Liver (tissue), 9 donors: ENCODE data around the gene PCDH12. TPM values are rescaled to one million over a fixed set of nuclear protein-coding genes. Genes with fewer than 3 reads are reported as not detected.

Source experiments
- DNase-seq: peaks from one replicate; pipeline ENCODE4 v3.0.0-alpha.2; 2017; ENCODE audit warnings: low spot score
- H3K27ac ChIP-seq, 2 donors: one replicate each; pipeline ENCODE4 v1.7.0; 2013; ENCODE audit warnings: inconsistent platforms in 2 of 2, low read length in 2 of 2, control low read depth in 1 of 2, low read depth in 1 of 2, mild to moderate bottlenecking in 1 of 2
- H3K27me3 ChIP-seq, 4 donors: one replicate each; pipeline versions ENCODE4 v1.6.1 to v1.7.0; 2013; ENCODE audit warnings: low read length in 3 of 4, inconsistent platforms in 1 of 4, mild to moderate bottlenecking in 1 of 4, moderate library complexity in 1 of 4; ENCODE audit not compliant: control insufficient read depth in 4 of 4, insufficient read depth in 4 of 4
- H3K36me3 ChIP-seq, 4 donors: one replicate each; pipeline versions ENCODE4 v1.6.1 to v1.7.0; 2013; ENCODE audit warnings: low read length in 3 of 4, mild to moderate bottlenecking in 3 of 4, low read depth in 1 of 4, moderate library complexity in 1 of 4; ENCODE audit not compliant: control insufficient read depth in 4 of 4, insufficient read depth in 3 of 4
- H3K4me1 ChIP-seq, 4 donors: one replicate each; pipeline versions ENCODE4 v1.6.1 to v1.7.0; 2013; ENCODE audit warnings: low read length in 3 of 4, mild to moderate bottlenecking in 3 of 4, moderate library complexity in 1 of 4; ENCODE audit not compliant: control insufficient read depth in 4 of 4, insufficient read depth in 4 of 4
- H3K4me3 ChIP-seq, 3 donors: one replicate each; pipeline versions ENCODE4 v1.6.1 to v1.7.0; 2013; ENCODE audit warnings: low read length in 3 of 3, control low read depth in 1 of 3, low read depth in 1 of 3, mild to moderate bottlenecking in 1 of 3
- H3K9ac ChIP-seq, 2 donors: one replicate each; pipeline ENCODE4 v1.7.0; 2013; ENCODE audit warnings: low read length in 2 of 2, mild to moderate bottlenecking in 2 of 2, moderate library complexity in 2 of 2, control low read depth in 1 of 2, low read depth in 1 of 2
- H3K9me3 ChIP-seq, 4 donors: one replicate each; pipeline versions ENCODE4 v1.6.1 to v1.7.0; 2013; ENCODE audit warnings: low read length in 3 of 4; ENCODE audit not compliant: control insufficient read depth in 4 of 4
- ATF3 ChIP-seq: IDR thresholded peaks from 2 replicates; pipeline ENCODE4 v1.6.1; 2016; ENCODE audit warnings: antibody characterized with exemption
- CTCF ChIP-seq: fragments of 150-350 bp; IDR thresholded peaks from 2 replicates; pipeline ENCODE4 v1.5.1; 2017; ENCODE audit warnings: improper control_type of control experiment, low read depth, low read length; ENCODE audit not compliant: missing input control
- EGR1 ChIP-seq, 2 donors: IDR thresholded peaks; 2 replicates each; pipeline ENCODE4 v1.6.1; 2016 to 2018; ENCODE audit warnings: antibody characterized with exemption in 2 of 2, low read depth in 2 of 2
- FOXA1 ChIP-seq: IDR thresholded peaks from 2 replicates; pipeline ENCODE4 v1.6.1; 2016; ENCODE audit warnings: antibody characterized with exemption
- FOXA2 ChIP-seq: IDR thresholded peaks from 2 replicates; pipeline ENCODE4 v1.6.1; 2016; ENCODE audit warnings: antibody characterized with exemption
- GABPA ChIP-seq, 2 donors: IDR thresholded peaks in 1 of 2; conservative IDR thresholded peaks in 1 of 2; 2 replicates each; pipeline ENCODE4 v1.6.1; 2016; ENCODE audit warnings: antibody characterized with exemption in 2 of 2, mild to moderate bottlenecking in 1 of 2, moderate library complexity in 1 of 2
- HNF4A ChIP-seq, 2 donors: conservative IDR thresholded peaks; 2 replicates each; pipeline ENCODE4 v1.6.1; 2016; ENCODE audit warnings: antibody characterized with exemption in 2 of 2, mild to moderate bottlenecking in 2 of 2
- HNF4G ChIP-seq: IDR thresholded peaks from 2 replicates; pipeline ENCODE4 v1.6.1; 2016; ENCODE audit warnings: antibody characterized with exemption
- MAX ChIP-seq: IDR thresholded peaks from 2 replicates; pipeline ENCODE4 v1.6.1; 2016; ENCODE audit warnings: antibody characterized with exemption
- NR2F2 ChIP-seq: IDR thresholded peaks from 2 replicates; pipeline ENCODE4 v1.6.1; 2016; ENCODE audit warnings: antibody characterized with exemption
- RAD21 ChIP-seq, 2 donors: IDR thresholded peaks; 2 replicates each; pipeline ENCODE4 v1.6.1; 2016; ENCODE audit warnings: antibody characterized with exemption in 2 of 2, mild to moderate bottlenecking in 2 of 2
- RXRA ChIP-seq, 2 donors: IDR thresholded peaks; 2 replicates each; pipeline ENCODE4 v1.6.1; 2017 to 2018; ENCODE audit warnings: antibody characterized with exemption in 2 of 2, mild to moderate bottlenecking in 1 of 2
- TAF1 ChIP-seq: conservative IDR thresholded peaks from 2 replicates; pipeline ENCODE4 v1.6.1; 2016; ENCODE audit warnings: antibody characterized with exemption, mild to moderate bottlenecking
- YY1 ChIP-seq: IDR thresholded peaks from 2 replicates; pipeline ENCODE4 v1.6.1; 2016; ENCODE audit warnings: antibody characterized with exemption, mild to moderate bottlenecking
- ZBTB33 ChIP-seq: IDR thresholded peaks from 2 replicates; pipeline ENCODE4 v1.6.1; 2016; ENCODE audit warnings: antibody characterized with exemption
- WGBS: extraction: QIAGEN DNeasy Blood & Tissue Kit; methylation state at CpG from one replicate; pipeline ENCODE4 v1.1.7; 2013; 5-methylcytosine and 5-hydroxymethylcytosine counted together
- polyA plus RNA-seq, 2 donors: library from polyadenylated mRNA; stranded (reverse) in 1 of 2; unstranded in 1 of 2; fragments of 200-250 nt in 1 of 2; fragments of >200 nt in 1 of 2; fragmentation: Nextera tagmentation in 1 of 2; extraction: Ambion mirVana in 1 of 2; gene quantifications; one replicate each; pipeline versions ENCODE4 v1.2.1 to v1.2.3, GENCODE V29; 2013 to 2015
- total RNA-seq, 2 donors: library from RNA; depleted of rRNA; stranded (reverse); fragments of >200 nt; gene quantifications; one replicate each; pipeline ENCODE4 v1.2.3, GENCODE V29; 2014
- donor health status: healthy.
- donor health status: healthy.
- donor health status: healthy.
- donor health status: healthy.
- donor health status: healthy.

The PCDH12 gene
- total and polyA plus RNA-seq, 4 donors = 0.74 to 4.9 (median 3.8) TPM

- Histone ChIP-seq H3K9me3 (no peaks in the 10 kb centered on the region), H3K9ac (no peak overlapping the region), H3K27ac (no peak overlapping the region), H3K27me3 (no peaks in the 10 kb centered on the region), H3K36me3 (peaks cover 6 to 44% (median 36%) of the 10 kb centered on the region in 4 donors), H3K4me1 (peaks cover 0 to under 1% (median 0%) of the 10 kb centered on the region in 4 donors), H3K4me3 (no peak overlapping the region)
- TF ChIP-seq NR2F2 (no peak), MAX (no peak), HNF4A (conservative IDR thresholded peaks at IDR 0.05) (no peak)
- WGBS = 57% methylated on average over 2 of the region's 2 CpGs
- DNase-seq = no peak
Measured at GRCh38 chr5:142003266-142003800, 45.3 kb upstream of the PCDH12 start.

GRCh38 chr5:142000704-142001484 lies 42.9 kb upstream of the PCDH12 start:
- no peak overlapping the region for H3K4me3 ChIP-seq
- no peak overlapping the region for H3K9ac ChIP-seq
- 84% methylated on average over 6 of the region's 6 CpGs for WGBS
- TF ChIP-seq RAD21 (IDR thresholded peaks at IDR 0.05) (peak; percentile 6 to 51), CTCF (peak; percentile 13), MAX (no peak), ATF3 (no peak)
- H3K9me3 ChIP-seq = no peaks in the 10 kb centered on the region
- peaks cover 6 to 34% (median 32%) of the 10 kb centered on the region in 4 donors for H3K36me3 ChIP-seq
- H3K27me3 ChIP-seq = no peaks in the 10 kb centered on the region
- no peak for DNase-seq
- peaks cover 0 to 14% (median 10%) of the 10 kb centered on the region in 4 donors for H3K4me1 ChIP-seq
- H3K27ac ChIP-seq = no peak overlapping the region

GRCh38 chr5:142000173-142000572 lies 42.2 kb upstream of the PCDH12 start:
- Histone ChIP-seq H3K27ac (no peak overlapping the region), H3K36me3 (peaks cover 6 to 34% (median 26%) of the 10 kb centered on the region in 4 donors), H3K9me3 (no peaks in the 10 kb centered on the region), H3K4me1 (peaks cover 0 to 14% (median 10%) of the 10 kb centered on the region in 4 donors), H3K9ac (no peak overlapping the region), H3K4me3 (no peak overlapping the region), H3K27me3 (no peaks in the 10 kb centered on the region)
- 64% methylated on average over 1 of the region's 1 CpG for WGBS
- no peak for DNase-seq
- TF ChIP-seq HNF4A (conservative IDR thresholded peaks at IDR 0.05) (no peak), MAX (no peak), FOXA1 (no peak), ZBTB33 (no peak), FOXA2 (no peak), ATF3 (no peak), NR2F2 (no peak), GABPA (IDR thresholded peaks at IDR 0.05 in 1 of 2, conservative IDR thresholded peaks at IDR 0.05 in 1 of 2) (no peak), RXRA (IDR thresholded peaks at IDR 0.05) (no peak), RAD21 (IDR thresholded peaks at IDR 0.05) (no peak), YY1 (no peak), TAF1 (no peak), EGR1 (IDR thresholded peaks at IDR 0.05; ENCODE audit: low read depth in 2 of 2) (no peak), HNF4G (no peak)
